Colon (tissue), 2 donors: ENCODE data around the gene ZBTB32.

Experiments
- FAIRE-seq: peaks from 2 replicates; lab custom pipeline; 2012; peaks lifted over from hg19 to GRCh38; lab: Jason Lieb, UNC
- donor health status: control.
- donor health status: control.

Gene ZBTB32

DNA sequence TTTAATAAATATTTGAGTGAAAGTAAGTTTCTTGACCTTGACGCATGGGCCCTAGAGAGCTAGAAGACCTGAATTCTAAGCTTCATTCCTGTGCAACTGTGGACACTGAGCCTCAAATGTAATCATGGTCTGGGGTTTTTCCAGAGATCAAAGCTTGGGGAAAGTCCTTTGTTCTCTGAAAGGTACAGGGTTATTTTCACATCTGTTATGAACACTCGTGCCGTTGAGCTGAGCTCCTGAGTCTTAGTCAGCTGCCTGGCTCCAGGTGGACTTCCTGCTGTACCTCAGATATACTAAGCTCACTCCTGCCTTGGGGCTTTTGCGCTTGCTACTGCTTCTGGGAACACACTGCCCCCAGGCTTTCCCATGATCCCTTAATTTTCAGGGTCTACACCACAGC, 7.5 kb upstream of the ZBTB32 start:
- no peak for FAIRE-seq

DNA sequence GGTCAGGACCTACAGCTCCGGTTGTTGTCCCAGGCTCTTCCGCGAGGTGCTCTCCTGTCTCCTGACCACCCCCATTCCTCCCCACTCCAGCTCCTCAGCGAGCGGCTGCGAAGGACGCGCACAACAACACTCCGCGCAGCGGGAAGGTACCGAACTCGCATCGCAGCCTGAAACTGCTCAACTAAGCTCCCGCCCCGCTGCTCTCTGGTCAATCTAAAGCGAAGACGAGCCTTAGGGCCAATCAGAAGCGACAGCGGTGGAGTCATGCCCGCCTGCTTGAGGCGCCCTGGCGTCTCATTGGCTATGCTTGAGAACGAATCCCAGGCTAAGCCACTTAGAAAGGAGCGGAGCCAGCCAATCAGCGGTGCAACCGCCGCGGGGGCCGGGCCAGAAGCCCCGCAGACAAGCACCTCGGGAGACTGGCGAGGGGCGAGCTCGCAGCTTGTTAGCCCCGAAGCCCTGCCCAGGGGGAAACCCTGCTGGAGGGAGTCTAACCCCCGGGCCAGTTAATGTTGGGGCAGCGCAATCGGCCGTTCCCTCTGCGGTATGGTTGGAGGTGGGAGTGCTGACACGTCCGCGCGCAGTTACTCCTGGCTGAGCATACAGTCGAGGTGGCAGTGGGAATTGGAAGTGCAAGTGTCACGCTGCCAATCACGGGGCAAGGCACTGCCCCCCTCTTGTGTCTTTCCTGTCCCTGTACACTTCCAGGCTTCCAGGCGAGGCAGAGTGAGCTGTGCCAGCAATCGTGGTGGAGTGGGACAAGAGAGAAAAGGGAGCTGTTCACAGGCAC, 1.9 kb upstream of the ZBTB32 start:
- FAIRE-seq, result no peak

DNA sequence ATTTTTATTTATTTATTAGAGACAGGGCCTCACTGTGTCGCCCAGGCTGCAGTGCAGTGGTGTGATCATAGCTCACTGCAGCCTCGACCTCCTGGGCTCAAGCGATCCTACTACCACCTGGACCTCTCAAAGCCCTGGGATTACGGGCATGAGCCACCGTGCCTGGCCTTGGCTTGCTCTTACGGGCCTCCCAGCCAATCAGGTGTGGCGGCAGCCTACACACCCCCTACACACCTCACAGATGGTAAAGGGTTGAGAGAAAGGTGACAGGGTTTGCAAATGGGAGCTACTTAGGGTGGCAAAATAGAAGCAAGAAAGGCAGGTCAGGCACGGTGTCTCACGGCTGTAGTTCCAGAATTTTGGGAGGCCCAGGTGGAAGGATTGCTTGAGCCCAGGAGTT, 1.0 kb upstream of the ZBTB32 start:
- FAIRE-seq, result no peak

DNA sequence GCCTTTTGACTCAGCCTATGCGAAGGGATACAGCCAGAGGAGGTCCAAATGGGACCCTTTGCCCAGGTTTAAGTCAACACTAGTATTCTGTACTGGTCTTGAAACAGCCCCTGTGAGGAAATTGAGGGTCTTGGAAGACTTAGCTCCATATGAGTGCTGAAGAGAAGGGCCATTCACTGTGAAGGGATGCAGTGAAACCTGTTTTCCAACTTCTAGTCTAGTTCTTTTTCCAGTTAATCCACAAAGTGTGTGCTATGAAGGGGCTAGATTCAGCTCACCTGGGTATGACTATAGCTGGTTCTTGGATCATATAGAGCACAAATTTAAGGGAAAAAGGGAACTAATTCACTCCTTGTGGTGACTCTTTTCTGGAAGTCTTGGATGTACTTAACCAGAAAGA, 4.0 kb downstream of the ZBTB32 start:
- no peak for FAIRE-seq

DNA sequence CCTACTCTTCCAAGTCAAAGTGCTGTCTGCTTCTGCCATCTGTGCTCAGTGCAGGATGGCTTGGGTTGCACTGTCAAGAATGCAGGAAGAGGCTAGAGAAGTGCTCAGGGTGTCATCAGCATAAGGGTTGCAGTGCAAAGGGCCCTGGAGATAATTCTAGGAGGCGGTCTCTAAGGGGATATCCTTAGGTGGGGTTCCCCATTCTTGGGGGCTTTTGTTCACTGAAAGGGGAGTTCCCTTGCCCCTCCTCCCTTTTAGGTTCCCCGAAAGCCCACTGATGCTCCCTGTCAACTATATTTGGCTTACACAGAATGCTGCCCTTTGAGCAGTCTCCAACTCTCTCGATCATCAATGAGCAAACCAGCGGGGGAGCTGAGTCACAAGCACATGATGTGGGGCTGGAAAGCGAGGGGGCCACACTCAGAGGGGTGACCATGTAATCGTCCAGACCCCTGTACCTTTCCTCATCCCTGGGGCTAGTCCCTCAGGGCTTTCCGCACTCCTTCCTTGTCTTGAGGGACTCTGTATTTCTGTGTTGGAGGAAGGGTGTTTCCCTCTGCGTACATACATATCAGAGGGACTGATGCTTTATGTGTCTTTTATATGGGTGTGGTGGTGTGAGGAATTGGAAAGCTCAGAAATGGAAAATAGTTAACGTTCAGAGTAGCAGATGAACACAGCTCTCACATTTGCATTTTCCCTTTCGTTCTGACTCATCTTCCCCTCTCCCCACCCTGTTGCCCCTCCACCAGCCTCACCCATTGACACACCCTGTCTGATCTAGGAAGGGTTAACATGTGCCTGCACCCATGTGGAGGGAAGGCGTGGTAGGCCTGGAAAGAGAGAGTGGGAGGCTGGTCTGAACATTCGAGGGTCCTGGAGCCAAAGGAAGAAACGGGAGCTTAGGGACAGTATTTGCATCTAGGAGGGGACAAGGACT, 6.7 kb downstream of the ZBTB32 start:
- FAIRE-seq, result no peak

DNA sequence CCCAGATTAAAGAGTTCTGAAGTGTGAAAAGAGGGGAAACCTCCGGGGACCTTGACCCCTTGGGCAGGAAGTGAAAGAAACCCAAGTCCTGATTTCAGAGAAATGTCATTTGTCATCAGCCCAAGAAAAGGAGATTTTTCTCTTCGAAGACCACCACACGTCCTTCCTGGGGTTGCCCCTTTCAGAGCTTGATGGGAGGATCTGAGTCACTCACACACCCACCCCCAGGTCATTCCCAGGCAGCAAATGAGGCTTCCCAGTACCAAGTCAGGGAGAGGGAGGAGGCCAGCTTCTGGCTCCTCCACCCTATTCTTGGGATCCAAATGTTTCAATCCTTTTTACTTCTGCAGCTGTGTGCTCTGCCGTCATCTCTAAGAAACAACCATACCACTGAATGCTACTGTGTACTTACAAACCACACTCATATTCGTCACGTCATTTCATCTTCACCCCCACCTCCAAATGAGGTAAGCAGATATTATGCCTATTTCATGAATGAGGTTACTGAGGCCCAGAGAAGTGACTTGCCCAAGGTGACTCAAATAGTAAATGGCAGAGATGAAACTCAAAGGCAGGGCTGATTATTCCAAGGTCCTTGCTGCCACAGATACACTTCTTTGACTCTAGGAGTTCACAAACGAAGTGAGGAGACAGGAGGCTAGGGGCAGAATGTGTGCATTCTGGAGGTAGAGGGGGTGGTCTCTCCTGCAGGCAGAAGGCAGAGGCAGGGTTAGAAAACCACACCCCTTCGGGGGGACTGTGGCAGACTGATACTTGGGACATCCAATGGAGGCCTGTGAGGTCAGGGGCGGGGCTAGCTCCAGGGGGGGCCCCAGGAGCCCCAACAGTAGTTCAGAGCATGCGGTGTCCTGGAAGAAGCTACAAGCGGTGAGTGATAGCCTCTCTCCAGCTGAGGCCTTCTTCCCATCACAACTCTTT, 8.5 kb downstream of the ZBTB32 start:
- FAIRE-seq, result no peak

DNA sequence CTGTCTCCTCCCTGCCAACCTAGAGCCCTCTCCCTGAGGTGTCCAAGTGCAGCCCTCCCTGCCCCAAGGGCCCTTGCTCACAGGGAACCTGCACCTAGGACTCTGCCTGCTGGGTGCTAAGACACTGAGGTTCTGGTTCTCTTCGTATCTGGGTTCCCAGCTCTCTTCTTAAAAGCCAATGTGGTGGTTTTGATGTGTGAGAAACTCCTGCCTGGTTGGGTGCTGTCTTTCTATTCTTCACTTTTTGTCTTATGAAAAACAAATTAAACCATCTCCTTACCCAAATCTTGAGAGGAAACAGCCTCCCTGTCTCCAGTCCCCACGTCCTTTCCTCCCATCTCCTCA, 9.1 kb downstream of the ZBTB32 start:
- no peak for FAIRE-seq

DNA sequence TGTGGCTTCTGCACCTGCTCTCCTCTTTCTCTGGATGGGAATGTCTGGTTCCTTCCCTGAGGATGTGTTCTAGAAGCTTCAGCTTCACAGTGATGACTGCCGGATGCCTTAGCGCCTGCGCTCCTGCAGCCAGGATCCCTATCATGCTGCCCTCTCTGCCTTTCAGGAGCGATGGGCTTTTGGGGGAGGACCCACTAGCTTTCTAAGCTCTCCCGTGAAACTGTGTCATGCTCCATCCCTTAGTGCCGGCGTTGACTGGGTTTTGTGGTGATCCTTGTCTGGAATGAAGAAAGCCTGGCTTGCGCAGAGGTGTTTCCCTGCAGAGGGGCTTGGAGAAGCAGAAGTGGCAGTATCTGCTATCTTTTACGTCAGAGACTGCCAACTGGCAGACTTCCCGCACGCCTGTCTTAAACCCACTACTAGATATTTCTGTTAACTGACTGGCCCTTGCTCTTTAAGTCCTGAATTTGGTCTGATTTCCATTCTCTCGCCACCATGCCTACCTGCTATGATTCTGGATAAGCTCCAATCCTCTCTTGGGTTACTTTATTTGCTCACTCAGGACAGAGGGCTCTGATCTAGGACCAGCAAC, 9.6 kb downstream of the ZBTB32 start:
- no peak for FAIRE-seq

DNA sequence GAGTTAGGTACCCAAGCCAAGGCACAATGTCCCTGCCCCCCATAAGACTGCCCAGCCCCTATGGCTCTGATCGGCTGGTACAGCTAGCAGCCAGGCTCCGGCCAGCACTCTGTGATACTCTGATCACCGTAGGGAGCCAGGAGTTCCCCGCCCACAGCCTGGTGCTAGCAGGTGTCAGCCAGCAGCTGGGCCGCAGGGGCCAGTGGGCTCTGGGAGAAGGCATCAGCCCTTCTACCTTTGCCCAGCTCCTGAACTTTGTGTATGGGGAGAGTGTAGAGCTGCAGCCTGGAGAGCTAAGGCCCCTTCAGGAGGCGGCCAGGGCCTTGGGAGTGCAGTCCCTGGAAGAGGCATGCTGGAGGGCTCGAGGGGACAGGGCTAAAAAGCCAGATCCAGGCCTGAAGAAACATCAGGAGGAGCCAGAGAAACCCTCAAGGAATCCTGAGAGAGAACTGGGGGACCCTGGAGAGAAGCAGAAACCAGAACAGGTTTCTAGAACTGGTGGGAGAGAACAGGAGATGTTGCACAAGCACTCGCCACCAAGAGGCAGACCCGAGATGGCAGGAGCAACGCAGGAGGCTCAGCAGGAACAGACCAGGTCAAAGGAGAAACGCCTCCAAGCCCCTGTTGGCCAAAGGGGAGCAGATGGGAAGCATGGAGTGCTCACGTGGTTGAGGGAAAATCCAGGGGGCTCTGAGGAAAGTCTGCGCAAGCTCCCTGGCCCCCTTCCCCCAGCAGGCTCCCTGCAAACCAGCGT, 10.4 kb downstream of the ZBTB32 start:
- FAIRE-seq, result no peak

DNA sequence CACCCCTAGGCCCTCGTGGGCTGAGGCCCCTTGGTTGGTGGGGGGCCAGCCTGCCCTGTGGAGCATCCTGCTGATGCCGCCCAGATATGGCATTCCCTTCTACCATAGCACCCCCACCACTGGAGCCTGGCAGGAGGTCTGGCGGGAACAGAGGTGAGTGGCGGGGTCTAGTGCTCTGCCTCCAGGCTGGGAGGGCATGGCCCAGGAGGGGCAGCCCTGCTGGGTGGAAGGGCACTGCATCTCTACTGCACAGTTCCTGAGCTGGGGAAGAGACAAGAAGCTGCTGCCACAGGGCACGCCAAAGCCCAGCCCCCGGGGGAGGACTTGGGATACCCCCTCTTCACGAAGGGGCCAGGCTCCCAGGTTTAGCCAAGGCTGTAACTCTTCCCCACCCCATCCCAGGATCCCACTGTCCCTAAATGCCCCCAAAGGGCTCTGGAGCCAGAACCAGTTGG, 11.0 kb downstream of the ZBTB32 start:
- FAIRE-seq, result no peak

DNA sequence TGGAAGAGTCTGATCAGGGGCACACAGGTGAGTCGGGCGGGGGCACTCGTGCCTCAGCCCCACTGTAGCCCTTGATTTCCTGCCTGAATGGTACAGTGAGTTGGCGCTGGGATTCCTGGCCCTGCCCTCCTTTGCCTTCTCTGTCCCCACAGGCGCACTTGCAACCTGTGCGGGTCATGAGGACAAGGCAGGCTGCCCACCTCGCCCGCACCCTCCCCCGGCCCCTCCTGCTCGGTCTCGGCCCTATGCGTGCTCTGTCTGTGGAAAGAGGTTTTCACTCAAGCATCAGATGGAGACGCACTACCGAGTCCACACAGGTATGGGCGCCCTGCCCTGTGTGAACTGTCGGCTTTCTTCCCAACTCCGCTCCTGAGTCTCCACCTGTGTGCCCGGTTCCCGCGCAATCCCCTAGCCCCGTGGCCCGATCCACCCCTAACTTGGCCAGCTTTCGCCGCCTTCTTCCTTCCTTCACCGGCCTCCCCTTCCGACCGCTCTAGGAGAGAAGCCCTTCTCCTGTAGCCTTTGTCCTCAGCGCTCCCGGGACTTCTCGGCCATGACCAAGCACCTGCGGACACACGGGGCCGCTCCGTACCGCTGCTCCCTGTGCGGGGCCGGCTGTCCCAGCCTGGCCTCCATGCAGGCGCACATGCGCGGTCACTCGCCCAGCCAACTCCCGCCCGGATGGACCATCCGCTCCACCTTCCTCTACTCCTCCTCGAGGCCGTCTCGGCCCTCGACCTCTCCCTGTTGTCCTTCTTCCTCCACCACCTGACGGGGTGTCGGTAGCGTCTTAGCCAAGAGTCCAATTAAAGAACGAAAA, 11.8 kb downstream of the ZBTB32 start:
- no peak for FAIRE-seq

DNA sequence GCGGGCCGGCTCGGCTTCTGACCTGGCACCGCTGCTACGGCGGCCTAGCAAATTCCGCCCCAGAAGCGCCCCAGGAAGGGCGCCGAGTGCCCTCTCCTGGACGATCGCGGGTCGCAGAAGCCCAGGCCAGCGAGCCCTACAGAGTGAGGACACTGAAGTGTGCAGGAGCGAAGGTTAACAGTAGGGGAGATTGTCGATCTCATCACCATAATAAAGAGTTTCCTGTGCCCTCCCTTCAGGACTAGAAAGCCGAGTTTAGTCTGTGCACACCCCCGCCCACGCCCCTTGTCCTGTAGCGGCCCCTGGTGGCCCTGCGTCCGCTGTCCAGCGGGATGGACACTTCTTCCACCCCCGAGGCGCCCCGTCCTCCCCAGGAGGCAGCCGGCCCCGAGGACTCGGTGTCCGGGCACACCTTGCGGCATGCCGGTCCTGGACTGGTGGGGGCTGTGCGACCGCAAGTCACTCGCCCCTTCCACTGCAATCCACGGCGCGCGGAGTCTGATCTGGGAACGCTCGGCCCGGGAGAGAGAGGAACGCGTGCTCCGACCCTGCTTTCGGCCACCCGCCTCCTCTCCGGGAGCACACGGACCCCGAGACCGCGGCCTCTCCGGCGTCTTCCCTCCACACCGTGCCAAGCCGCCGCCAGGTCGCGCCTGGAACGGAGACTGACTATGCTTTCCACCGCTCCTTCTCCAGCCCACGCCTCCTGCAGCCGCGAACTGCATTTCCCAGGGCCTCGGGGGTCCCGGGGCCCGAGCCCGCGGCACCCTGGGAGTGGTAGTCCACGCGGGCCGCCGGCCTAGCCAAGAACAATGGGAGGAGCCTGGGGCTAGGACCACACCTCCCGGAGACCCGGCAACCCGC, 12.7 kb downstream of the ZBTB32 start:
- FAIRE-seq, result no peak

DNA sequence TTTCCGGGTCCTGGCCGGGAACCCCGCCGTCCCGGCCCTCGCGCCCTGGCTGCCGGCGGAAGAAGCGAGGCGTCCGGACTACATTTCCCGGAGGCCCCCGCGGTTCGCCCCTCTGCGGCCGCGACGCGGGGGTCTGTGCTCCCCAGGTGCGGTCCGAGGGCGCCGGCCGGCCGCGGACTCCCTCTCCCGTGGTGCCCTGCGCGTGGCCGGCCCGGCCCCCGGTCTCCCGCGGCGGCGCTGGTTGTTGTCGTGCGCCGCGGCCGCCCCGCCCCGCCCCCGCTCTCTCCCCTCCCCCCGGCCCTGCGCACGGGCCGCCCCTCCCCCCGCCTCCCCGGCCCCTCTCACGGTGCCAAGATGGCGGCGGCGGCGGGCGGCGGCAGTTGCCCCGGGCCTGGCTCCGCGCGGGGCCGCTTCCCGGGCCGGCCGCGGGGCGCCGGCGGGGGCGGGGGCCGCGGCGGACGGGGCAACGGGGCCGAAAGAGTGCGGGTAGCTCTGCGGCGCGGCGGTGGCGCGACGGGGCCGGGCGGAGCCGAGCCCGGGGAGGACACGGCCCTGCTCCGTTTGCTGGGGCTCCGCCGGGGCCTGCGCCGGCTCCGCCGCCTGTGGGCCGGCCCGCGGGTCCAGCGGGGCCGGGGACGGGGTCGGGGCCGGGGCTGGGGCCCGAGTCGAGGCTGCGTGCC, 13.4 kb downstream of the ZBTB32 start, which contains the start of gene KMT2B:
Gene KMT2B, plus strand, starts transcription at position 339 of the 680 bp plus-strand sequence. Its CDS starts 16 bp downstream, at position 355.
- FAIRE-seq, result no peak

DNA sequence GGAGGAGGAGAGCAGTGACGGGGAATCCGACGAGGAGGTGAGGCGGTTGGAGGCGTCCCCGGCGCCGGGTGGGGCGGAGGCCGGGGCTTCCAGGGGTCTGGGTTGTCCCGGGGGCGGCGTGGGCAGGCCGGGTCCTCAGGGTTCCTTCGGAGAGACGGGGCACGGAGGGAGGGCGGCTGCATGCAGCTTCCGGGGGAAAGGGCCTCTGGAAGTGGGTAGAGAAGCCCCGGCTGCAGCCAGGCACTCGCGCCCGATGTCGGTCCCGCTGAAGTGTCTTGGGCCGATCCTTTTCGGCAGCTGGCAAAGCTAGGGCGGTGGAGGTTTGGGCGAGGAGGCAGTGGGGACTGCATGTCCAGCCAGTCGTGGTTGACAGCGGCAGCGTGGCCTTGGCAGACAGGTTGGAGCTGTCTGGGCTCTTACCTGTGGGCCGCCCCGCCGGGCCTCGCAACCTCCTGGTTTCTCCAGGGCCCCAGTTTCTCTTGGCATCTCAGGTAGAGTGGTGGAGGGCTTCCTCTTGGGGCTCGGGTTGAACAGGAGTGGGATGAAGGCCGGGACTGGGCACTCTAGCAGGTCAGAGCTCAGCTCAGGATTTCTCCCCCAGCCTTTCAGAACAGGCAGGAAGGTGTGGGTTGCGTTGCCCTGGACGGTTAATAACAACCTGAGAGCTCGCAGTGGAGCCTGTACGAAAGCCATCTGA, 14.1 kb downstream of the ZBTB32 start:
- FAIRE-seq, result no peak

DNA sequence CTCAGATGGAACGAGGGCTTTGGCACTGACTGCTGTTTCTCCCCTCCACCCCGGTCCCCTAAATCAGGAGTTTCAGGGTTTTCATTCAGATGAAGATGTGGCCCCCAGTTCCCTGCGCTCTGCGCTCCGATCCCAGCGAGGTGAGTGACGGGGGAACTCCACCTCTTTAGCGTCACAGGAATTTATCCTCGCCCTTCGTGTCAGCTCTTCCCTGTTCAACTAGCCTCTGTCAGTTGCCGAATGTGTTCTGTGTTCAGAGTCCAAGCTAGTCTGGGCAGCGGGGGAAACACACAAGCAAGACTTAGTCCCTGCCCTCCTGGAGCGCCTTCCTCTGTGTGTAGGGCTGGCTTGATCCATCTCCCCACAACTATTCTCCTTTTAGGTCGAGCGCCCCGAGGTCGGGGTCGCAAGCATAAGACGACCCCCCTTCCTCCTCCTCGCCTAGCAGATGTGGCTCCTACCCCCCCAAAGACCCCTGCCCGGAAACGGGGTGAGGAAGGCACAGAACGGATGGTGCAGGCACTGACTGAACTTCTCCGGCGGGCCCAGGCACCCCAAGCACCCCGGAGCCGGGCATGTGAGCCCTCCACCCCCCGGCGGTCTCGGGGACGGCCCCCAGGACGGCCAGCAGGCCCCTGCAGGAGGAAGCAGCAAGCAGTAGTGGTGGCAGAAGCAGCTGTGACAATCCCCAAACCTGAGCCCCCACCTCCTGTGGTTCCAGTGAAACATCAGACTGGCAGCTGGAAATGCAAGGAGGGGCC, 15.2 kb downstream of the ZBTB32 start:
- no peak for FAIRE-seq

DNA sequence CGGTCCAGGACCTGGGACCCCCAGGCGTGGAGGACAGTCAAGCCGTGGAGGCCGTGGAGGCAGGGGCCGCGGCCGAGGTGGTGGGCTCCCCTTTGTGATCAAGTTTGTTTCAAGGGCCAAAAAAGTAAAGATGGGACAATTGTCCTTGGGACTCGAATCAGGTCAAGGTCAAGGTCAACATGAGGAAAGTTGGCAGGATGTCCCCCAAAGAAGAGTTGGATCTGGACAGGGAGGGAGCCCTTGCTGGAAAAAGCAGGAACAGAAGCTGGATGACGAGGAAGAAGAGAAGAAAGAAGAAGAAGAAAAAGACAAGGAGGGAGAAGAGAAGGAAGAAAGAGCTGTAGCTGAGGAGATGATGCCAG, 15.8 kb downstream of the ZBTB32 start:
- FAIRE-seq, result no peak

DNA sequence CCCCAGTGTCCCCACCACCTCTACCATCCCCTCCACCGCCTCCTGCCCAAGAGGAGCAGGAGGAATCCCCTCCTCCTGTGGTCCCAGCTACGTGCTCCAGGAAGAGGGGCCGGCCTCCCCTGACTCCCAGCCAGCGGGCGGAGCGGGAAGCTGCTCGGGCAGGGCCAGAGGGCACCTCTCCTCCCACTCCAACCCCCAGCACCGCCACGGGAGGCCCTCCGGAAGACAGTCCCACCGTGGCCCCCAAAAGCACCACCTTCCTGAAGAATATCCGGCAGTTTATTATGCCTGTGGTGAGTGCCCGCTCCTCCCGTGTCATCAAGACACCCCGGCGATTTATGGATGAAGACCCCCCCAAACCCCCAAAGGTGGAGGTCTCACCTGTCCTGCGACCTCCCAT, 16.3 kb downstream of the ZBTB32 start:
- no peak for FAIRE-seq
